C4-2B (cell line): ENCODE results near the gene HOXA10.

ENCODE experiments used
- H3K27ac ChIP-seq: fragments of 450-650 bp; 2 replicates; pipeline ENCODE4 v1.5.1; 2017
- ZFX ChIP-seq: fragments of 450-650 bp; IDR thresholded peaks from 2 replicates; pipeline ENCODE4 v1.6.1; 2017
- TF ChIP-seq, protein P1 (sequence below): fragments of 450-650 bp; conservative IDR thresholded peaks from 2 replicates; pipeline ENCODE4 v1.5.1; 2017; ENCODE audit warnings: mild to moderate bottlenecking

HOXA10 gene

DNA sequence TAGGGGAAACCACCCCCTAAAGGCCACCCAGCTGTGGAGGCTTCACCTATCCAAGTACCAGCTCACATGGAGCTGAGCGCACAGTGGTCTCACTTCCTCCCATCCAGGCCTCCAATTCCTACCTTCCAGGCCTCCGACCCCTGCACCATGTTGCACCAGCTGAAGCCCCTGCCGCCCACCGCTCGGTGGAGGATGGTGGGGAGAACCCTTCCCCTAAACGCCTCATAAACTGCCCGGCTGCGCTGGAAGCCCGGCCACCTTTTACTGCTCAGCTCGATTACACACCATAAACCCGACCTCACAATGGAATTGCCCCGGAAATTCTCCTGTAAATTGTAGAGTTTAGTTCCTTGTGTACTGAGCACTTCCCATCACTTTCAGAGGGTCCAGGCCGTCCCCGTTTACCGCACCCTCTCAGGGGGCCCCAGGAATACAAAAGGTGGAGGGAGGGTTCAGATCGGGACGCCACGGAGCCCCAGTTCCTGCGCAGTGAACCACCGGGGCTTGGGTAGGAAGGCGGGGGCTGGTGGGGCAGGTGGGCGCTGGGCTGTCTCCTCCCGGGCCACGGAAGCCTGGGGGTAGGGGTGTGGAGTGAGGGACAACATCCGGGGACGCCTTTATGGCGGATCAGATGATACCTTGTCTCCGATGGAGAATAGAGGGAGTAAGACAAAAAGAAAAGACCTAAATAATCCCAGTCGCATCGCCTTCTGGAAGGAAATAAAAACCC lies 16.3 kb downstream of the HOXA10 start:
- no peak for TF ChIP-seq ZFX
- TF ChIP-seq, protein P1, sequence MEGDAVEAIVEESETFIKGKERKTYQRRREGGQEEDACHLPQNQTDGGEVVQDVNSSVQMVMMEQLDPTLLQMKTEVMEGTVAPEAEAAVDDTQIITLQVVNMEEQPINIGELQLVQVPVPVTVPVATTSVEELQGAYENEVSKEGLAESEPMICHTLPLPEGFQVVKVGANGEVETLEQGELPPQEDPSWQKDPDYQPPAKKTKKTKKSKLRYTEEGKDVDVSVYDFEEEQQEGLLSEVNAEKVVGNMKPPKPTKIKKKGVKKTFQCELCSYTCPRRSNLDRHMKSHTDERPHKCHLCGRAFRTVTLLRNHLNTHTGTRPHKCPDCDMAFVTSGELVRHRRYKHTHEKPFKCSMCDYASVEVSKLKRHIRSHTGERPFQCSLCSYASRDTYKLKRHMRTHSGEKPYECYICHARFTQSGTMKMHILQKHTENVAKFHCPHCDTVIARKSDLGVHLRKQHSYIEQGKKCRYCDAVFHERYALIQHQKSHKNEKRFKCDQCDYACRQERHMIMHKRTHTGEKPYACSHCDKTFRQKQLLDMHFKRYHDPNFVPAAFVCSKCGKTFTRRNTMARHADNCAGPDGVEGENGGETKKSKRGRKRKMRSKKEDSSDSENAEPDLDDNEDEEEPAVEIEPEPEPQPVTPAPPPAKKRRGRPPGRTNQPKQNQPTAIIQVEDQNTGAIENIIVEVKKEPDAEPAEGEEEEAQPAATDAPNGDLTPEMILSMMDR, result no peak
- H3K27ac ChIP-seq, result no peak overlapping the region

DNA sequence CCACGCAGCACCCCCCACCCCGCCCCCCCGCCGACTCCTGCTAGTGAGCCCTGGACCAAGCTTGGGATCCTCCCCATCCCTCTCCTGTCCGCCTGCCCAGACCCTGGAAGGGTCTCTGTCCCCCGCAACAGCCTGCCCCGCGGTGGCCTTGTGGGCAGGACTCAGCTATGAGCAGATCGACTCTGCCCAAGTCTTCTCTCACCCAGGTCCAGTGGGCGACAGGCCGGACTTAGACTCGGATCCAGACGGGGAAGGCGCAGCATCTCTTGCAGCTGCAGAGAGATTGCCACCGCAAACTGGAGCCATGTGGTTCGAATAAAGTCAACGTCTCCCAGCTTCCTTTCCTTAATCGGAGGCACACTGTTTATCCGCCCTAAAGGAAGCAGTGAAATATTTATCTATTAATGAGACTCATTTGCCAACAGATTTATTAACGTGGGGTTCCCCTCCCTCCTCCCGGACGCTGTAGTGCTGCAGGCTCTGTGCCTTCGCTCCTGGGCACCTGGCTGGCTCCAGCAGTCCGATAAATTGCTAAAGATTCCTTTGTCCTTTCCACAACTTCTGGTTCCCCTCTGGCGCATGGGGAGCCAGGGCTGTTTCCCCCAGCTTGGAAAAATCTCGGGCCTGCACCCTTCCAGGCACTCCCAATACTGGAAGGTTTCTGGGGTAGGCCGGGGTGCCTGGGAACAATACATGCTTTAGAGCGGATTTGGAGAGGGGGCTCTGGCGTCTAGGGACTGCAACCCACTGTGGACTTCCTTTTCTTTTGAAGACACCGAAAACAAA lies 17.0 kb downstream of the HOXA10 start:
- no peak overlapping the region for H3K27ac ChIP-seq
- no peak for TF ChIP-seq ZFX

DNA sequence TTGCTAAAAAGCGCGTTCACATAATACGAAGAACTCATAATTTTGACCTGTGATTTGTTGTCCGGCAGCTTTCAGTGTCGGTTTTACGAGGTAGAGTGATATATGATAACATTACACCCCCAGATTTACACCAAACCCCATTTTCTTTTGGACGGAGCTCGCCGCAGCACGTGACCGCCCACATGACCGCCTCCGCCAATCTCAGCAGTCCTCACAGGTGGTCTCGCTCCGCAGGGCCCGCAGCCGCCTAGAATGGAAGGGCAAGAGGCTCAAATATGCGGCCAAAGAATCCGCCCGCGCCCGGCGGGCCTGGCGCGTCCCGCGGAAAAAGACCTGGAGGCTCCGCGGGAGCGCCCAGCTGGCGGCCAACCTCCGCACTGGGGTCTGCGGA lies 17.6 kb downstream of the HOXA10 start, which contains the start of gene HOXA7:
TSS of gene HOXA7 (minus strand) at position 168 of the 391 bp plus-strand sequence. CDS start at position 38, 130 bp downstream.
- TF ChIP-seq ZFX, result no peak
- TF ChIP-seq, protein P1, result no peak
- H3K27ac ChIP-seq, result peak within 1 kb of the TSS; percentile 57

DNA sequence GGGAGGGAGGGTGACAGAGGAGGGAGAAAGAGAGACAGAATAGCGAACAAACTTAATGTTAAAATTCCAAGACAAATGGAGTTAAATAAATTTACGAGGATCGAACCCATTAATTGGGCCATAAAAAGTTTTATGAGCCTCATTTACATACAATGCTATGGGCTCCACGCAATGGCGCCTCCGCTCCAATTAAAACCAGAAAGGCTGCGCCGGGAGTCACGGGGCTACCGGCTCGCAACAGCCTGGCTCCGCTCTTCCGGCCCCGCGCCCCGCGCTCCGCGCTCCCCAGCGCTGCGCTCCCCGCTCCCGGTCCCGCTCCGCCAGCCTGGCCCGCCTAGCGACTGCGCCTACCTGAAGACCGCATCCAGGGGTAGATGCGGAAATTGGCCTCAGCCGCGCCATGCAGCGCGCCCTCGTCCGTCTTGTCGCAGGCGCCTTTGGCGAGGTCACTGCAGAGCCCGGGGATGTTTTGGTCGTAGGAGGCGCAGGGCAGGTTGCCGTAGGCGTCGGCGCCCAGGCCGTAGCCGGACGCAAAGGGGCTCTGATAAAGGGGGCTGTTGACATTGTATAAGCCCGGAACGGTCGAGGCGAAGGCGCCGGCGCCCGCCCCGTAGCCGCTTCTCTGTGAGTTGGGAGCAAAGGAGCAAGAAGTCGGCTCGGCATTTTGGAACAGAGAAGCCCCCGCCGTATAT lies 18.2 kb downstream of the HOXA10 start:
- H3K27ac ChIP-seq, result peak overlapping the region; percentile 57
- TF ChIP-seq, protein P1, result peak; percentile 22
- no peak for TF ChIP-seq ZFX

DNA sequence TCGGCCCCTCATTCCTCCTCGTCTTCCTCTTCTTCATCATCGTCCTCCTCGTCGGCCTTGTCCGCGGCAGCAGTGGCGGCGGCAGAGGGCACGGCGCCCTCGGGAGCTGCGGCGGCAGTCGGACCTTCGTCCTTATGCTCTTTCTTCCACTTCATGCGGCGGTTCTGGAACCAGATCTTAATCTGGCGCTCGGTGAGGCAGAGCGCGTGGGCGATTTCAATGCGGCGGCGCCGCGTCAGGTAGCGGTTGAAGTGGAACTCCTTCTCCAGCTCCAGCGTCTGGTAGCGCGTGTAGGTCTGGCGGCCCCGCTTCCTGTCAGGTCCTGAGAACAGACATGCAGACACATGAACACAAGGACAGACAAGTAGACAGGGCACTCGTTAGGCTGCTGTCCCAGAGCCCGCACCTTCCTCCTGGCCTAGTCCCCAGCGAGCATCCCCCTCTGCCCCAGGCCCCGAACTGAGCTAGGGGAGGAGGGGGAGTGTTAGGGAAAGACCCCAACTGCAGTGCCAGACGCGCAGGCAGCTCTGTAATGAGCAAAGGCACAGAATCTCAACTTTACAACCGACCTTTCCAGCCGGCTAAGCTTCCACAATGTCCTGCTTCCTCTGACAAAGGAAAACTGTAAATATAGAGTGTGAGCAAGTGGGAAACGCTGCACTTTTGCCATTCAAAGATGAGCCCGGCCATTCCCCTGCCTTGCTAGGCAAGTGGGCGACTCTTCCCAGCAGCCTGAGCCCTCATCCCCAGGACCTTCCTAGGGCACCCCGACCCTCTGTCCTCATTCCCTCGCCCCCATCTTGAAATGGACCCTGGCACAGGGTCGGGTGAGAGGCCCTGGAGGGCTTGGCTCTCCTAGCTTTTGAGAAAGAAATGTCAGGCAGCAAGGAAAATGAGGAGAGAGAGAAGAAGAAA lies 19.0 kb downstream of the HOXA10 start:
- peak overlapping the region; percentile 57 for H3K27ac ChIP-seq
- TF ChIP-seq ZFX, result no peak
- TF ChIP-seq, protein P1, result no peak

DNA sequence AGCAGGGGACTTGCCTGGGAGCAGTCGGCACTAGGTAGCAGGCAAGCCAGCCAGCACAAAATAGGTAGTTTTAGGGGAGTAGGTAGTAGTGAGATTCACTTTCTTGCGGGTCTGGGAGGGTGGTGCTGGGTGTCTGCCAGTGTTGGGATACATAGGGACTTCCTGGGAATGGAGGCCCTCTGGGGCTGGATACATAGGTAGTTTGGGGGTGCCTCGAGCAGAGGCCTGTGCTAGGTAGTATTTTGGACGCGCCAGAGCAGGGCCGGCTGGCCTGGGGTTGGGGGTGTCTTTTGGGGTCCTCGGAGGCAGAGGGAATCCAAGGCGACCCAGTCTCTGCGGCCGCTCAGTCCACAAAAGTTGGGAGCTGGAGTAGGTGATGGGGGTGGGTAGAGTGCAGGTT lies 19.8 kb downstream of the HOXA10 start:
- H3K27ac ChIP-seq, result no peak overlapping the region
- no peak for TF ChIP-seq ZFX
- TF ChIP-seq, protein P1, result no peak

DNA sequence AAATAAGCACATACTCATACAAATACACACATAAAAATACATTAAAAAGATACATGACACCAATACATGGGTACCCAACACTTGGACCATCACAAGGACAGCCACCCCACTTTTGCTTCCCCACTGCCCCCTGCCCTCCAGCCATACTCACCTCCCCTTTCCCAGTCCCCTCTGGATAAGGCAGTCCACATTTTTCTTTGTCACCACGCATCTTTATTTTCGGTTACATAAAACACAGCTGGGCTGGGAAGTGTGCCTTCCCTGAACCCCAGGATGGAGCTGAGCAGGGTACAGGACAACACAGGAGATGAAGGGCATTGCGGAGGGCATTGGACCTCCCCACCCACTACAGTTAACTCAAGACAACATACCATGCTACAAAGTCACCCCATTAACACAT lies 20.6 kb downstream of the HOXA10 start:
- TF ChIP-seq, protein P1, result no peak
- no peak for TF ChIP-seq ZFX
- H3K27ac ChIP-seq, result no peak overlapping the region
